GM18498 (cell line): ENCODE results near the gene GAS1.
A peak's percentile ranks its signal among the peaks of the same experiment; 100 is the strongest.

Experiments
- ATAC-seq: cut with Tn5 transposase; IDR thresholded peaks from one replicate; pipeline ENCODE4 v1.9.1; 2021; ENCODE audit warnings: mild to moderate bottlenecking, moderate library complexity; ENCODE audit not compliant: unreplicated experiment

Gene GAS1

GRCh38 chr9:86965636-86966395 lies 18.5 kb upstream of the GAS1 start:
- ATAC-seq = no peak

GRCh38 chr9:86962692-86963091 lies 15.4 kb upstream of the GAS1 start:
- ATAC-seq = no peak

- no peak for ATAC-seq
Observed at GRCh38 chr9:86960938-86961337, 13.6 kb upstream of the GAS1 start.

GRCh38 chr9:86958203-86958602 lies 10.9 kb upstream of the GAS1 start:
- ATAC-seq = no peak

GRCh38 chr9:86955561-86955960 lies 8.3 kb upstream of the GAS1 start:
- ATAC-seq = no peak

- no peak for ATAC-seq
Observed at GRCh38 chr9:86955042-86955441, 7.7 kb upstream of the GAS1 start.

- no peak for ATAC-seq
Observed at GRCh38 chr9:86953181-86953580, 5.9 kb upstream of the GAS1 start.

- ATAC-seq = peak; percentile 68
Observed at GRCh38 chr9:86948074-86948929, 996 bp upstream of the GAS1 start.

- ATAC-seq = peak; percentile 69
Observed at GRCh38 chr9:86946201-86947145, 833 bp downstream of the GAS1 start.

GRCh38 chr9:86945728-86946200 lies 1.5 kb downstream of the GAS1 start:
- no peak for ATAC-seq

GRCh38 chr9:86944796-86945727 lies 2.2 kb downstream of the GAS1 start:
- no peak for ATAC-seq

- ATAC-seq = no peak
Observed at GRCh38 chr9:86943201-86944113, 3.8 kb downstream of the GAS1 start.

GRCh38 chr9:86942281-86943200 lies 4.8 kb downstream of the GAS1 start:
- ATAC-seq = no peak

GRCh38 chr9:86941197-86941596 lies 6.1 kb downstream of the GAS1 start:
- ATAC-seq = no peak

- no peak for ATAC-seq
Observed at GRCh38 chr9:86940774-86941173, 6.5 kb downstream of the GAS1 start.

- no peak for ATAC-seq
Observed at GRCh38 chr9:86939891-86940290, 7.4 kb downstream of the GAS1 start.

GRCh38 chr9:86939321-86939720 lies 8.0 kb downstream of the GAS1 start:
- ATAC-seq = no peak

GRCh38 chr9:86938780-86939179 lies 8.5 kb downstream of the GAS1 start:
- no peak for ATAC-seq
